ENCODE results near the gene XPNPEP1. TPM values are rescaled to one million over a fixed set of nuclear protein-coding genes. Genes with fewer than 3 reads are reported as not detected.

XPNPEP1 gene
- total RNA-seq, 1 experiment from 2014 or later: 198 TPM

DNA sequence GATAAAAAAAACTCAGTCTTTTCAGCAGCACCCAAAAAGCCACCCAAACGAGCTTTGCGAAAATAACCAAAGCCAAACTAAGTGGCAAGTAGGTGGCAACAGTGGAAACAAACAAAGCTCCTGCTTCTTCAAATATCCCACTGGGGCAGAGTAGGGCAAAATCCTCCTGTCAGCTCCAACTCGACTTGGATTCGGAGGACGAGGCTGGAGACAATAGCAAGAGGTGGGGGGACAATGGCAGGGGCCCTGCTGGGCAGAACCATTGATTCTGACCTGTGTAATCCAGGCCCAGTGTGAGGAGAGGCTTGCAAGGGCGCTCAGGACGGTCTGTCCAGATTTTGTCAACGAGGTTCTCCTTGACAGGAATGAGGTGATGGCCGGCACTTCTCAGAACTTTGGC, 35.5 kb downstream of the XPNPEP1 start:
- no peak overlapping the region for H3K9ac ChIP-seq (ENCODE audit: low read length)
- no peaks in the 10 kb centered on the region for H3K9me3 ChIP-seq (ENCODE audit: low read length)
- H4K20me1 ChIP-seq (ENCODE audit: insufficient read depth, low read depth, low read length): no peaks in the 10 kb centered on the region
- H3K27me3 ChIP-seq (ENCODE audit: low read length): no peaks in the 10 kb centered on the region
- H2AFZ ChIP-seq (ENCODE audit: low read length): no peak overlapping the region
- no peak for DNase-seq
- H3K27ac ChIP-seq (ENCODE audit: low read length): no peak overlapping the region
- peaks cover 24% of the 10 kb centered on the region for H3K36me3 ChIP-seq (ENCODE audit: insufficient read depth, low read length)
- H3K4me3 ChIP-seq (ENCODE audit: low read length): no peak overlapping the region
- H3K4me2 ChIP-seq (ENCODE audit: low read depth, low read length, poor library complexity, severe bottlenecking): no peak overlapping the region
- H3K79me2 ChIP-seq (ENCODE audit: low read length): peaks cover 29% of the 10 kb centered on the region
- peaks cover 24% of the 10 kb centered on the region for H3K4me1 ChIP-seq (ENCODE audit: low read length)
- H3K9me2 ChIP-seq (replicated peaks; ENCODE audit: insufficient read depth, low read length): no peaks in the 10 kb centered on the region

DNA sequence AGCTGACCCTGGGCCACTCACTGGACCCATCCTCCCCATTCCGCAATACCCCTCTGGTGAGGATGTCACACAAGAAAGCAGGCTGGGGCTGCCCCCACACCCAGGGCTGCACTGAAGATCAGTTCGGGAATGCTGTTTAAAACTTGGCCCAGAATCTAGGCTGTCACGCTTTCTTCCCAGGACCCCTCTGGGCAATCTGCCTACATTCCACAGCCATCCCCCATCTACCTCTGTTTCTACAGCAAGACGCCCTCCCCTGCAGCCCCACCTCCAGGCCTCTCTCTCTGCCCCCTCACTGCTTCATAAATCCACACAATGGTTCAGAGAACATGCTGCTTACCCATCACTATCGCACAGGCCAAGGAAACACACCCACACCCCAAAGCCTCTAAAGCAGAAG, 36.1 kb downstream of the XPNPEP1 start:
- peaks cover 28% of the 10 kb centered on the region for H3K4me1 ChIP-seq (ENCODE audit: low read length)
- no peaks in the 10 kb centered on the region for H4K20me1 ChIP-seq (ENCODE audit: insufficient read depth, low read depth, low read length)
- H3K9me2 ChIP-seq (replicated peaks; ENCODE audit: insufficient read depth, low read length): no peaks in the 10 kb centered on the region
- H3K9me3 ChIP-seq (ENCODE audit: low read length): no peaks in the 10 kb centered on the region
- no peak overlapping the region for H3K4me3 ChIP-seq (ENCODE audit: low read length)
- no peak for DNase-seq
- no peak overlapping the region for H3K4me2 ChIP-seq (ENCODE audit: low read depth, low read length, poor library complexity, severe bottlenecking)
- no peak overlapping the region for H3K9ac ChIP-seq (ENCODE audit: low read length)
- H2AFZ ChIP-seq (ENCODE audit: low read length): no peak overlapping the region
- H3K27ac ChIP-seq (ENCODE audit: low read length): no peak overlapping the region
- H3K36me3 ChIP-seq (ENCODE audit: insufficient read depth, low read length): peaks cover 27% of the 10 kb centered on the region
- H3K79me2 ChIP-seq (ENCODE audit: low read length): peaks cover 26% of the 10 kb centered on the region
- no peaks in the 10 kb centered on the region for H3K27me3 ChIP-seq (ENCODE audit: low read length)

- no peak overlapping the region for H3K9ac ChIP-seq (ENCODE audit: low read length)
These were observed 36.5 kb downstream of the XPNPEP1 start for GRCh38 chr10:109886781-109887140.

DNA sequence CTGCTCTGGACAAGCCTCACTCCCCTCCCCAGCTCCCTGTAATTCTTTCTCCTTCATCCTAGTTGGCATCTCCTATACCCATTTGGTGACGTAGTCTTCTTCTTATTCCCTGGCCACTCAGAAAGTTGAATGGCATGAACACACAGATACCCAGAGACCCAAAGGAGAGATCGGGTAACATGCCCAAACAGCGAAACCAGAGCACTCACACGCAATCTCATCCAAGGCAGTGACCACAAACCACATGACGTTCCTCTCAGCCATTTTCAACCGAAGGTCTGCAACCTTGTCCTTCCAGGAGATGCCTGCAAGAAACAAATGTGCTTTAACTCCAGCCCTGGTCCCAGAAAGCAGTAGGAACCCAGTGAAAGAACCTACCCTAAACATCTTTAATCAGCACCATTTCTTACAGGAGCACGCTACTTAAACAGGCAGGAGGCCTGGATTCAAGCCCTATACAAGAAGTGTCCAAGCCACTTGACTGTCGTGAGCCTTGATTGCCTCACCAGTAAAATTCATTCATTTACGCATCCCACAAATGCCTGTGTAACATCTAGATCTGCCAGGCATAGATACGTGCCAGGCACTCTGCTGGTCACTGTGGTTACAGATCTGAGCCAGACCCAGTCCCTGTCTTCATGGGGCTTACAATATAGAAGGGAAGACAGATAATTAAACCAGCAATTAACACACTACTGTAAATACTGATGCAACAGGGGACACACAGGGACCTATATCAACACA, 37.1 kb downstream of the XPNPEP1 start:
- H3K36me3 ChIP-seq (ENCODE audit: insufficient read depth, low read length): peaks cover 23% of the 10 kb centered on the region
- peaks cover 39% of the 10 kb centered on the region for H3K4me1 ChIP-seq (ENCODE audit: low read length)
- H3K4me2 ChIP-seq (ENCODE audit: low read depth, low read length, poor library complexity, severe bottlenecking): no peak overlapping the region
- no peaks in the 10 kb centered on the region for H4K20me1 ChIP-seq (ENCODE audit: insufficient read depth, low read depth, low read length)
- no peak overlapping the region for H3K4me3 ChIP-seq (ENCODE audit: low read length)
- H3K9ac ChIP-seq (ENCODE audit: low read length): no peak overlapping the region
- no peak overlapping the region for H3K27ac ChIP-seq (ENCODE audit: low read length)
- DNase-seq: no peak
- H3K79me2 ChIP-seq (ENCODE audit: low read length): peaks cover 15% of the 10 kb centered on the region
- H3K9me3 ChIP-seq (ENCODE audit: low read length): no peaks in the 10 kb centered on the region
- H3K9me2 ChIP-seq (replicated peaks; ENCODE audit: insufficient read depth, low read length): no peaks in the 10 kb centered on the region
- no peaks in the 10 kb centered on the region for H3K27me3 ChIP-seq (ENCODE audit: low read length)
- no peak overlapping the region for H2AFZ ChIP-seq (ENCODE audit: low read length)

More at GRCh38 chr10:109886781-109887140, 36.5 kb downstream of the XPNPEP1 start:
- no peak for DNase-seq
- Histone ChIP-seq H3K4me2 (ENCODE audit: low read depth, low read length, poor library complexity, severe bottlenecking) (no peak overlapping the region), H3K36me3 (ENCODE audit: insufficient read depth, low read length) (peaks cover 28% of the 10 kb centered on the region), H3K27me3 (ENCODE audit: low read length) (no peaks in the 10 kb centered on the region), H3K4me3 (ENCODE audit: low read length) (no peak overlapping the region), H3K4me1 (ENCODE audit: low read length) (peaks cover 33% of the 10 kb centered on the region), H3K27ac (ENCODE audit: low read length) (no peak overlapping the region), H4K20me1 (ENCODE audit: insufficient read depth, low read depth, low read length) (no peaks in the 10 kb centered on the region), H2AFZ (ENCODE audit: low read length) (no peak overlapping the region), H3K9me3 (ENCODE audit: low read length) (no peaks in the 10 kb centered on the region), H3K9me2 (replicated peaks; ENCODE audit: insufficient read depth, low read length) (no peaks in the 10 kb centered on the region), H3K79me2 (ENCODE audit: low read length) (peaks cover 21% of the 10 kb centered on the region)

DNA sequence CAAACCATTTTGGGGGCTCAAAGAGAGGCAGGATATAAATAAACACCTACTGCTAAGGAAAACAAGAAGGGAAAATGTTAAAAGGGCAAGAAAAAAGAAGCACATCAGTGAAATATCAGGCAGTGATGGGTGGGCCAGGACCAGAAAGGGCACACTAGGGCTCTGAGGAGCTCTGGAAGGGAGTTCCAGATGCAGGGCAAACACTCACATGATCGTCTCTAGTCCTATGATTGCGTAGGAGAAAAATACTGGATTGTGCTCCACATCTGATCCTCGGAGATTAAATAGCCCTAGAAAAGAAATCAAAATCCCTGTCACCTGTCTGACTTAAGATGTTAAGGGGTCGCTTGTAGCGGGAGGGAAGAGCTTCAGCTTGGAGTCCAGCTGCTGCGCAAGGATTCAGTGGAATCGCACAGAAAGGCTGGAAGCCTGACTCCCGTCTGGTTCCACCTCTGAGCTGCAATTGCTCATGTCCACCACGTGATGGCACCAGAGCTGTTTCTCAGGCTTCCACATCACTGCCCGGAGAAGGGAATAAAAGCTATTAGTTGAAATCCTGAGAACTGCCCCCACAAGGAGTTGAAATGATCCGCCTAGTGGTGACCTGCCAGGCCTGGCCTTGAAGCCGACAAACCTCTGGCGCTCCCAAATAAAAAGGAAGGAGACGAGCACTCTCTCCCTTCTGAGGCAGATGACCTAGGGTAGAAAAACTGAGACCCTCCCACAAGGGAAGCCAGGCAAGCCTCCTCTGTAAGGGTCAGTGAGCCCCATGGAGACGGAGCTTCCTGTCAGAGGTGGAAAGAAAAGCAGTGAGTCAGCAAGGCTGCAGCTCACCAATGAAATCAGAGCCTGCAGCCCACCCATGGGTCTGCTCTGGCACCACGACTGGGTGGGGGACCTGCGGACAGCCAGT, 39.2 kb downstream of the XPNPEP1 start:
- H3K9ac ChIP-seq (ENCODE audit: low read length): no peak overlapping the region; the same call in 1 of the 2 replicates
- H3K4me2 ChIP-seq (ENCODE audit: low read depth, low read length, poor library complexity, severe bottlenecking): no peak overlapping the region
- peaks cover 30% of the 10 kb centered on the region for H3K36me3 ChIP-seq (ENCODE audit: insufficient read depth, low read length)
- H2AFZ ChIP-seq (ENCODE audit: low read length): no peak overlapping the region
- H3K79me2 ChIP-seq (ENCODE audit: low read length): peaks cover 8% of the 10 kb centered on the region; the same call in 1 of the 2 replicates
- H3K9me3 ChIP-seq (ENCODE audit: low read length): no peaks in the 10 kb centered on the region
- no peaks in the 10 kb centered on the region for H3K9me2 ChIP-seq (replicated peaks; ENCODE audit: insufficient read depth, low read length)
- H3K27me3 ChIP-seq (ENCODE audit: low read length): no peaks in the 10 kb centered on the region
- H3K4me1 ChIP-seq (ENCODE audit: low read length): peaks cover 48% of the 10 kb centered on the region
- no peak overlapping the region for H3K4me3 ChIP-seq (ENCODE audit: low read length)
- peak overlapping the region; percentile 20; the same call in 1 of the 2 replicates for H3K27ac ChIP-seq (ENCODE audit: low read length)
- peak; percentile 90 for DNase-seq
- H4K20me1 ChIP-seq (ENCODE audit: insufficient read depth, low read depth, low read length): no peaks in the 10 kb centered on the region

DNA sequence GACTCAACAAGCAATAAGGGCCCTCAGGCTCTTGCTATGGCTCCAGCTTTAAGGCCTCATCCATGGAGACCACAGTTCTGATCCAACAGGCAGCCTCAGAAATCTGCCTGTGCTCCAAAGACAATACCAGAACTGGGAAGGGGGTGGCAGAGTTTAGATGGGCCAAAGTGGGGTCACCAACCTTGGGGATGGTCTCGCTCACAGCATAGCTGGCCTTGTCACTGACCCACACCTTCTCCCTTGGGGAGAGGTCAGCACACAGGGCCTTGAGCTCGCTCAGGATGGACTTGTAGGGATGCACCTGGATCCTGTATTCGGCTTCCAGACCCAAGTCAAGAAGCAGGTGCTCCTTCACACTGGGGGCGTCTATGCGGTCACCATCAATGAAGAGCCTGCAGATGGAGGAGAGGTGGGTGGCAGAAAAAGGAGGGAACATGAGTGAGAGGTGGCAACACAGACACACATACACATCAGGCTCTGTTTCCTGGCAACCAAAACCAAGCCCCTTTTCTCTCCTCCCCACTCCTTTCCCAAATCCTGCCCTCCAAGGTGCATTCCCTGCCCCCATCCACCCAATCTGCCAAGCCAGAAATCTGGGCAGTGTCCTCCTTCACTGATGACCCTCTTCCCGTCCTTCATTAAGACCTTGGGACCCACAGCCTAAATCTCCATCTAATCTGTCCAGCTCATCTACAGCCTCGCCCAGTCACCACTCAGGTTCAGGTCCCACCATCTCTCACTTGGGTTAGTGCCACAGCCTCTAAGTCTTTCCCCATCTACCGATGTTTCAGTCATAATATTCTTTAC, 40.9 kb downstream of the XPNPEP1 start:
- H3K9me3 ChIP-seq (ENCODE audit: low read length): no peaks in the 10 kb centered on the region
- peaks cover 41% of the 10 kb centered on the region for H3K36me3 ChIP-seq (ENCODE audit: insufficient read depth, low read length)
- H3K27me3 ChIP-seq (ENCODE audit: low read length): no peaks in the 10 kb centered on the region
- no peak for DNase-seq
- H3K4me2 ChIP-seq (ENCODE audit: low read depth, low read length, poor library complexity, severe bottlenecking): no peak overlapping the region
- peaks cover 48% of the 10 kb centered on the region for H3K4me1 ChIP-seq (ENCODE audit: low read length)
- H3K27ac ChIP-seq (ENCODE audit: low read length): peak overlapping the region; percentile 75; the same call in 1 of the 2 replicates
- H3K9ac ChIP-seq (ENCODE audit: low read length): no peak overlapping the region
- no peaks in the 10 kb centered on the region for H3K9me2 ChIP-seq (replicated peaks; ENCODE audit: insufficient read depth, low read length)
- no peaks in the 10 kb centered on the region for H4K20me1 ChIP-seq (ENCODE audit: insufficient read depth, low read depth, low read length)
- no peak overlapping the region for H2AFZ ChIP-seq (ENCODE audit: low read length)
- H3K4me3 ChIP-seq (ENCODE audit: low read length): no peak overlapping the region
- peaks cover 8% of the 10 kb centered on the region; the same call in 1 of the 2 replicates for H3K79me2 ChIP-seq (ENCODE audit: low read length)

GRCh38 chr10:109881769-109882057, 41.6 kb downstream of the XPNPEP1 start:
- DNase-seq: no peak
- Histone ChIP-seq H3K79me2 (ENCODE audit: low read length) (peaks cover 8% of the 10 kb centered on the region; the same call in 1 of the 2 replicates), H3K4me1 (ENCODE audit: low read length) (peaks cover 48% of the 10 kb centered on the region), H3K36me3 (ENCODE audit: insufficient read depth, low read length) (peaks cover 47% of the 10 kb centered on the region), H3K9ac (ENCODE audit: low read length) (peak overlapping the region; percentile 38), H3K27ac (ENCODE audit: low read length) (peak overlapping the region; percentile 75), H3K4me2 (ENCODE audit: low read depth, low read length, poor library complexity, severe bottlenecking) (peak overlapping the region; percentile 46), H3K9me2 (replicated peaks; ENCODE audit: insufficient read depth, low read length) (no peaks in the 10 kb centered on the region), H2AFZ (ENCODE audit: low read length) (no peak overlapping the region), H4K20me1 (ENCODE audit: insufficient read depth, low read depth, low read length) (no peaks in the 10 kb centered on the region), H3K9me3 (ENCODE audit: low read length) (no peaks in the 10 kb centered on the region), H3K4me3 (ENCODE audit: low read length) (no peak overlapping the region), H3K27me3 (ENCODE audit: low read length) (no peaks in the 10 kb centered on the region)
